HG03097 (cell line): Measurements from ENCODE around the gene PHLPP2.

Source experiments
- ATAC-seq: cut with Tn5 transposase; IDR thresholded peaks from one replicate; pipeline ENCODE4 v1.9.1; 2021; ENCODE audit not compliant: unreplicated experiment, low FRiP score

Gene PHLPP2

DNA sequence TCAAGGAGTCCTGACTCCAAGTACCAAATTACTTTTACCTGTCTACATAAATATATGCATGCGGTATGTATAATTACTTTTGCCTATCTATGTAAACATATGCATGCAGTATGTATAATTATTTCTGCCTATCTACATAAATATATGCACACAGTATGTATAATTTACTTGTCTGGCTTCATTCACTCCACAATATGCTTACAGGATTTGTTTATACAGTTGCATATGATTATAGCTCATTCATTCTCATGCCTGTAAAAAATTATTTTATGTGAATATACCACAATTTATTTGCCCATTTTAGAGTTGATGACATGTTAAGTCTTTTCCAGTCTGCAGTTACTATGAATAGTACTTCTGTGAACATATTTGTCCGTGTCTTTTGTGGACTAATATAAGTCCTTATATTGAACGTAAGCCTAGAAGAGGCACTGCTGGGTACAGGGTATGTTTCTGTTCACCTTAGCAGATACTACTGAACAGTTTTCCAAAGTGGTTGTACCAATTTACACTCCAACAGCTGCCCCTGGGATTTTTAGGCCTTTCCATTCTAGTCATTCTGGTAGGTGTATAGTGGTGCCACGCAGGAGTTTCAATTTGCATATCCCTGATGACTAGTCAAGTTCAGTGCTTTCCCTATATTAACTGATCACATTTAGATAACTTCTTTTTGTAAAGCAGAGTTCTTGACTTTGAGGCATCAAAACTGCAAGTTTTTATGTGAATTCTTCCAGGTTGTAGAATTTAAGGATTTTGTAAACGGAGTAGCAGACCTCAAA, 51.5 kb downstream of the PHLPP2 start:
- no peak for ATAC-seq

DNA sequence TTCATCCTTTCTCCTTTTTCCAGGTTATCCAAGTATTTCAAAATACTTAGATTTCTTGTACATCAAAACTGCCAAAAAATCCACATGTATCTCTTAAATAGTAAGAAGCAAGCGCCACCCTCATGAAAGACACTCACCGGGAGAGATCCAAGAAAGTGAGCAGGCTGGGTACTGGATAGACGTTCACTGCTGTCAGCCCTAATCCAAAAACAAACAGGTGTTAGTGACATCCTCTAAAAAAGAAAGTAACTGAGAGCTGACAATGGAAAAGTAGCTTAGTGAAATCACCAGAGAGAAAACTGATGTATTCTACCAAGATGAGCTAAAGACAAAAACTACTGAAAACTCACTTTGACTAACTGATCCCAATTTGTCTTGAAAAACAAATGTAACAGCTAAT, 52.4 kb downstream of the PHLPP2 start:
- ATAC-seq, result no peak

DNA sequence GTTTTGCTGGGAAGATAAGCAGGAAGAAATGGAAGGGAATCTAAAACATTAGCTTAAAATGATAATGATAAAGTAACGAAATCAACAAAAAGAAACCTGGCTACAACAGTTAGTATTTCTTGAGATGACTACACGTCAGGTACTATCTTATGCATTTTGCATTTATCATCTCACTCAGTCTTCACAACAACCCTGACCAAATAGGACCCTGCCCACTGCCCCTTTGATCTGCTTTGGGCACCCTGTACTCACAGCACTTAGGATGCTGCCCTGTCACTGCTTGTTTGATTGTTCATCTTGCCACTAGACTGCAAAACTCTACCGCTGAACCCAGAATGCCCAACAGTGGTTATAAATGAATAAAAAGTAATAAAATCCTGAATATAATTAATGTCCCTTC, 53.3 kb downstream of the PHLPP2 start:
- no peak for ATAC-seq

DNA sequence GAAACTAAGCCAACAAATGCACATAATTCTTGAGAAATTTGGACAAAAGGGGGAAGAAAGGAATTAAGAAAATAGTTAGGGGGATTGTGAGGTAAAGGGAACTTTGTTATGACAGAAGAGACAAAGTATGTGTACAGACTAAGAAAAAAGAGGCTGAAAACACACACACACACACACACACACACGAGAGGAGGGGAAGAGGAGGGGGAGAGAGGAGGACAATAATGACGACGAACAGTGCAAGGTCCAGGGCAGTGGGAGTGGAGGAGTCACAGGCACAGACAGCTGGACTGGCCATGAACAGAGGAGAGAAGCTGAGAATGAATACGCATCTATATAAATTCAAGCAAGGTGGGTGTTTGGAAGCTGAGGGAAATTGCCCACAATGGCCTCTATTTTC, 54.0 kb downstream of the PHLPP2 start:
- ATAC-seq, result no peak

DNA sequence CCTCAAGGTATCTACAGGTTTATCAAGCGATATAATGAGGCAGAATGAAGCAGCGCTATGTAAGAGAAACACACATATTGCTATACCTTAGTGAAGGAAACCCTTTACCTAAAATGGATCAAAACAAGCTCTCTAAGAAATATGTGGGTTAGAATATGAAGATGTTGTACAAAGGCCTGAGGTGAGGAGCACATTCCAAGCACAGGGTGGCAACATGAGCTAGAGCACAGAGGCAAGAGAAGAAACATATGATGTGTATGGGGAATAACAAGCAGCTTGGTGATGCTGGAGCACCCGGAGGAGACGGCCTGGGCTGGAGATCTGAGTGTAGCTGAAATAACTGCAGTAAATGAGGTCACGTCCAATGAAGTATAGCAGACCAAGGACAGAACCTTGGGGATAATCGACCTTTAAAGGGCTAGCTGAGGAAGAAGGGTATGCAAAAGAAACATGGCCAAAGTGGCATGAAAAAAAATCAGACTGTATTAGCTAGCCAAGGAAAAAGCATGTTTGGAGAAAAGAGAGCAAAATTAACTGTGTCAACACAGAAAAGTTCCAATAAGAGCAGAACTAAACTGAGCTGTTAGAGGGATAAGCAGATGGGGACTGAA, 54.5 kb downstream of the PHLPP2 start:
- ATAC-seq, result no peak

DNA sequence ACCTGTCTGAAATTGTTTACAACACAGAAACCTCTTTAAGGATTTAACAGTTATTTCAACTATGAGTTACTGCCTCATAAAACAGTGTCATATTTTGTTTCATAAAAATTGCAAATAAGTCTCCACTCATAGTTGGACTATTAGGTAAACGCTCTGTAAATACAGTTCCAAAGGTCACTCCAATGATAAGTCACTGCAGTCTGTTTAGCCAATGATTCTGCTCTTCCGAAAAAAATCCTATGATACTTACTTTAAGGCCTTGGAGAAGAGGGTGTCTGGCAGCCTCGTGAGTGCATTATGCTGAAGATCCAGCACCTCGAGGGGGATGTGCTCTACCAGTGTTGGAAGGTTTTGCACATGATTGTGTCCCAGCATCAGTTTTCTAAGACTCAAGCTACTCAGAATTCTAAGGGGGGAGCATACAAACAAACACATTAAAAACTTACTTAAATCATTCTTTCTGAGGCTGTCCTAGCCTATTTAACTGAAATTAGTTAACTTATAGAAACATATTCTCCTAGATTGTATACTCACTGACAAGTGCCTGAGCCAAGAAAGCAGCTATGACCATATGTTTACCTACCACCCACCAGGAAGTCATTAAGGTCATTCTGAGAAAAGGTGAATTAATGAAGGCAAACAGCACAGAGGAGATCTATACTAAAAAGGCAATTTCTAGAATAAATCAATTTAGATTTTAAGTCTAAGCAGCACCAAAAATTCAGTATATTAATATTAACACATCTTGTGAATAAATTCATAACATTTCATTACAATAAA, 57.4 kb downstream of the PHLPP2 start:
- no peak for ATAC-seq

DNA sequence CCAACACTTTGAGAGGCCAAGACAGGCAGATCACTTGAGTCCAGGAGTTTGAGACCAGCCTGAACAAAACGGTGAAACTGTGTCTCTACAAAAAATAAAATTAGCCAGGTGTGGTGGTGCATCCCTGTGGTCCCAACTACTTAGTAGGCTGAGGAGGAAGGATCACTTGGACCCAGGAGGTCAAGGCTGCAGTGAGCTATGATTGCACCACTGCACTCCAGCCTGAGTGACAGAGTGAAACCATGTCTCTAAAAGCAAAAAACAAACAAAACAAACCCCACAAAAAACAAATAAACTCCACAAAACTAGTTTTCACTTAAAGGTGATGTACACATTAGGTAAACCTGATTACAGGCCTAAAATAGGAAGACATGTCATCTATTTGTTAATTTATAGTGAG, 58.2 kb downstream of the PHLPP2 start:
- ATAC-seq, result no peak

DNA sequence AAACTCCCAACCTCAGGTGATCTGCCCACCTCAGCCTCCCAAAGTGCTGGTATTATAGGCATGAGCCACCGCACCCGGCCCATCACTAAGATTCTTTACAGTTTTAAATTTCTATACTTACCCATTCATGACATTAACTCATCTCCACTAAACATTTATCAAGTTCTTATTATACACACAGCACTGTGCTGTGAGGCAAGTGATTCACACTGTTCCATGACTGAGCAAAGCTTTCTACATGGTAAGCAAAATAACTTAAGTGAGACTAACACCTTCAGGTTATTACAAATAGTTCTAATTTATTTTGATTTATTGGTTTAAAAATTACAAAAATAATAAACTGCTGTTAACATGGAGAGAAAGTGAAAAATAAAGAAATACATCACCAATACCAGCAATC, 65.0 kb downstream of the PHLPP2 start:
- ATAC-seq, result no peak

DNA sequence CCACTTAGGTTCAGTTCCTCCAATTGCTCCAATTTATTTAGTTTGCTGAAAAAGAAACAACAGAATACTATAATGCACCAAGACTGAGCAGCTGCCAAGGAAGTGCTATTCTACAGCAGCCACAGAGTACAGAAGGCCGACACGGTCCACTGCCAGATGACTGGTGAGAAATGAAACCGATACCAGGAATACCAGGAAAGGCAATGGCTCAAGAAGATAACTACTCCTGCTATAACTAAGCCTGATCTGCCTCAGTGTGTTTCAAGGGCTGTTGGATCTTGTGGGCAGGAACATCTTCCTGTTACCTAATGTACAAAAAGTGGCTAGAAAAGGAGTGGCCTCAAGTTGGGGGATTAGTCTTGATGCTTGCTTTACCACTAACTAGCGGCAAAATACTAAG, 65.7 kb downstream of the PHLPP2 start:
- ATAC-seq, result no peak

DNA sequence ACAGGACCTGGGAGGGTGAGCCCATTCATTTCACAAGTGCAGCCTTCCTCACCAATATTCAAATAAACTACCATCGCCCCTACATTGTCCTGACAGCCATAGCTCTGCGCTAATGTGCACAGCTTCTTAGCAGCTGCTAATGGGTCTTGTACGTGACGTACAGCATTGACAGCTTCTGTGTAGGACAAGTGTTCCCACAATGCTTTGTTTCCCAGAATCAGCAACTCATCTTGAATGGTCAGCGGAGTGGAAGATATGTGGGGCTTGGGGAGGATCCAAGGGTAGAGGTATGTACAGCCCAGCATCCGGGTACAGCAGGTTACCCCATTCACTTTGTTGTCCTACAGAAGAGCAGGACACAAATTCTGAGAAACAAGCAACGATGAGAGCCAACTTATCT, 74.8 kb downstream of the PHLPP2 start:
- no peak for ATAC-seq

DNA sequence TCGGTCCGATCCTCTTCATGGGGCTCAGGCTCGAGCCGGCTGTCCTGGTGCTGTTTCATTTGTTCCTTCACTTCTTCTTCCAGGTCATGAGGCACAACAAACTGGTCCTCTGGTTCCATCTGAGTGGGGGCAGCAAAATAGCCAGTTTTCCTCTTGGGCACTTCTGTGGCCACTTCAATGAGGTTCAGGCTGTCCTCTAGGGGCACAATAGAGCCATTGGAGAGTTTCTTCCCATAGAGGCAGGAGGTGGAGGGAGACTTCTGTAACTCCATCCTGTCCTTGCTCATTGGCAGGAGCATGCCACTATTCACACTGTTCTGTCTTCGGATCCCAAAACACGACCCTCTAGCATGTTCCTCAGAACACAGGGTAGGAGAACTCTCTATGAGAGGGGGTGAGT, 75.6 kb downstream of the PHLPP2 start:
- ATAC-seq, result no peak

DNA sequence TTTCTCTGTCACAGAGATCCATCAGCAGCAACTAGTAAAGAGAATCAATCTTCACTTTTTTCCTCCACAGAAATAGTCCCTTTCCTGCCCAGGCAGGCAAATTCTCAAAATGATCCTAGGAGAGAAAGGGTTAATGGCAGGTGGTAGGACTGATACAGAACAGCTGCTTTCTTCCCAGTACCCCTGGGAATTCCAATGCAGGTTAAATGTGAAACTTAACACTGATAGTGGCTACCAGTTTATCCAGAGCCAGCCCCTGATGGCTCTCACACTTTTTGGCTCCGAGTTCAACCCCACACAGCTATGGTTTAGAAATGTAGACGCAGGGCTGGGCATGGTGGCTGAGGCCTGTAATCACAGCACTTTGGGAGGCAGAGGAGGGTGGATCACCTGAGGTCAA, 76.3 kb downstream of the PHLPP2 start:
- ATAC-seq, result no peak

DNA sequence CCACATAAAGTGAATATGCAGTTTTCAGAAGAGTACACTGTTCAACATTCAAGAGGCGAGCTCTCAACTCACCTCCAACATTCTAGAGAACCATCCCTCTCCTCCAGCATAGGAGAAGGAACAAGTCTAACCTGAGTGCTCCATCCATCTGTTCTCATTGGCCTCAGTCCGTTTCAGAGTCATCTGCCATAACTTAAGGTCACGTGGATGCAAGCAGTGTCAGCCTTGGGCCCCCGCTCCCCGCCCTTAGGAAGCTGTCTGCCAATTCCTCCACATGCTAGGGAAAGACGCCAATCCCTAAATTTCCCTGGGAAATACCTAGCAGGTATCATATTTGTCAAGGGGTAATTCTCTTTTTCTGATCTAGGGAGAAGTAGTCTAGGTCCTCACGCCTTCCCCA, 77.1 kb downstream of the PHLPP2 start:
- no peak for ATAC-seq

DNA sequence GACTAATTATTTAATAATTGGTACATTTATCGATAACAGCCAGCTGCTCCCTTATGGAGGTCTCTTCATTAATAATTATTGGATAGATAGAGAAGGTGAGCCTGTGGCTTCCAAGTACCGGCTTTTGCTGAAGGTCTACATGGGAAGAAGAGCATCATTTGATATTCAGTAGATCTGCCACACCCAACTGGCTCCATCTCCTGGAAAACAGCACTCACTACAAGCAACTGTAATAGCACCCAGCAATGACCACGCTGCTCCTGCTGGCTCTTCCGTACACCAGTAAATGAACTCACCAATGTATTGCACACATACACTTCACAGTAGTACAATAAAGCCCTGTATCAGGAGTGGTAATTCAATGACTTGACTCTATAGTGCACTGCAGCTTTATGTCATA, 79.1 kb downstream of the PHLPP2 start:
- ATAC-seq, result no peak

DNA sequence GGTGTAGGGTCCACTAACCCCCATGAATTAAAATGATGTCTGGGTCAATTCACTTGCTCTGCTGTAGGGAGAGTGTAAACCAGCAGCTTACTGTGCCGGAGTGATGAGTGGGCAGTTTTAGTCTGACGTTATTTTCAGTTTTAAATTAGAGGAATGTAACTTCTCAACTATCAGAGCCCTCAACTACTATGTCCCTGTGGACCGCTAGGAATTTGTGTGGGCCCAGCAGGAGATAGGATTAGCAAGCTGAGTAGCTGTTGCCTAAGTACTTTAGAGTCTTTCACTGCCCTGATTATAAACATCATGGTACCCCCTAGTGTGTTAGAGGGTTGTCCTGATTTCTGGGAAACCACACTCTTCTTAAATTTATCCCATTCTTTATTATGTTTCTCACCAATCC, 87.1 kb downstream of the PHLPP2 start:
- no peak for ATAC-seq

DNA sequence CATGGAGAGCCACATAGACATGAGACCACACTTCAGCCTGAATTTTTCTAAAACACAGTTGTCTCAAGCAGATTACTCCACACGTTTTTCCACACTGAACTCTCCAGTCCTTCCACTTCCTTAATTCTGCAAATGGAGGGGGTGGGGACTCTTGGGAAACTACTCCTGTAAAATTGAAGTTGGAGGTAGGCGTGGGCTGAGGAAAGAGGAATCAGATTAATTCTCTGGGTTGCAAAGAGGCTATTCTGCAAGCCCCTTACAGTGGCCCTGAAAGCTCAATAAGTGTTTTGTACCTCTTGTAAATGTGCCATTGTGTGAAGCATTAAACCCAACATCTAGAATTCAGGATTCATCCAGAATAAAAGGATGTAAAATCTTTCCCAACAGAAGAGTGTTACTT, 88.9 kb downstream of the PHLPP2 start:
- ATAC-seq, result no peak

DNA sequence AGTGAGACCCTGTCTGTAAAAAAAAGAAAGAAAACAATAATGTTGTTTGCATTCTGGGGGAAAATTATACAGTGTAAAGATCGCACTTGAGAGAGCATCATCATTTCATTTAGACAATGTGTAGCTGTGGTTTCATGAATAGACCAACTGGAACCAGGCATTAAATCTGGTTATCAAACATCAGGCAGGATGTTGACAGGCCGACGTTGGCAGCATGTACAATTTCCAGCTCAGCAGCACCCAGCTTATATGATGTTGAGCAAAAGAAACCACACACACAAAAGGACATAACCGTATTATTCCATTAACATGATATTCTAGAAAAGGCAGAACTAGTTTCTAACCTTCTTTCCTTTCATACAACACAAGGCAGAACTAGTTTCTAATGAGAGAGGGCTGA, 92.7 kb downstream of the PHLPP2 start:
- no peak for ATAC-seq

DNA sequence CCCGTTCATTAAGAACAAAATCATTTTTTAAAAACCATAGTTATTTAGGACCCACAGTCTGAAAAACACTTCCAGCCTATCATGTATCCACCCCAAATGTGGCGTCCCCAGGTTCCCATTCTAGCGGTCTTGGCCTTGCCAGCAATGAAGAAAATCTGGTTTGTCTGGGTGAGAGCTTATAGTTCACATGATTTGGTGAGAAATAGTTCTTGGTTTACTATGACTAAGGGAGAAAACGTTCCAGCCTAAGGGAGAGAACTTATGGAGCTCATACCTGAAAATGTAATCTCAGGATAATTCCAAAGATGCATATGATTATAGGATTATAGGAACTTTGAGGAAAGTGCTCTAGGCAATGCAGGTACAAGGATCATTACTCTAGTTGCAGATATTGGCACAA, 93.7 kb downstream of the PHLPP2 start:
- no peak for ATAC-seq

DNA sequence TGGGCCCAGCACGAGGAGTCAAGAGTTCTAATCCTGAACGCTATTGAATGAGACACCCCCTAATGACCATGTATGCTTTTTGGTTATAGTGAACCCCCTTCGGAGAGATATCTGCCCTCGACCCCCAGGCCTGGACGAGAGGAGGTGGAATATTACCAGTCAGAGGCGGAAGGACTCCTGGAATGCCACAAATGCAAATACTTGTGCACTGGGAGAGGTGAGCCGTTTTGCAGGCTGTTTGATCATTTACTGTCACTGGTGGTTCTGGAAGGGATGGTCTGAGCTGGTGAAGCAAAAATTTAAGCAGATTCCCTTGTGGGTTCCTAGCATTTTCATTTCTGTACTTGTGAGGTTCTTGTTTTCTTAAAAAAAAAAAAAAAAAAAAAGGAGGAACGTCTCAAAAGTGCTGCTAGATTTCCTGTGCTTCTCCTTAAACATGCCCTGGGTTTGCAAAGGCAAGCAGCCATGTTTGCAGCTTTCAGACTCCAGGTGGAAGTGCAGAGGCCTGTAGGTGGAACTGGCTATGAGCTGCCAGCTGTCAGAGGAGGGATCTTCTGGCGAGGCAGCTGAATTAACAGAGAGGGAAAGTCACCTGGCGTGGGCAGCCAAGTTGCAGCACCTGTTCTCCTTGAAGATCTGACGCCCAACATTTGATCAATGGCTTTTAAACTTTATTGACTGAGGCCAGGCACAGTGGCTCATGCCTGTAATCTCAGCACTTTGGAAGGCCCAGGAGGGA, 95.1 kb downstream of the PHLPP2 start:
- no peak for ATAC-seq

DNA sequence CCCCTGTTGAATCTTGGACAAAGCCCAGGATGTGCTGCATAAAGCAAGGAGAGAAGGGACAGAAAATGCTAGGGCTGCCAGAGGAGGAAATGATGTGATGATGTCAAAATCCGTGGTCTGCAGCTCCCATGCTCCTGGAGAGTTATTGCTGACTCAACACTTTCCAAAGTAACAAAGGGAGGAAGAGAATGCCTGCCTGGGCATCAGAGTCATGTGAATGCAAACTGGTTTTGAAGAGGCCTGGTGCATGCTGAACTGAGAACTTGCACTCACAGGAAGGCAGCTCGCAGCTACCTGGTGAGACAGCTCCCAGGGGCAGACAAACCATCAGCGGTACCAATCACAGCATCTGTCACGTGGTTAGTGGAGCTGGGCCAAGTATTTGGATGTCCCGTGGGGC, 95.7 kb downstream of the PHLPP2 start:
- ATAC-seq, result no peak

DNA sequence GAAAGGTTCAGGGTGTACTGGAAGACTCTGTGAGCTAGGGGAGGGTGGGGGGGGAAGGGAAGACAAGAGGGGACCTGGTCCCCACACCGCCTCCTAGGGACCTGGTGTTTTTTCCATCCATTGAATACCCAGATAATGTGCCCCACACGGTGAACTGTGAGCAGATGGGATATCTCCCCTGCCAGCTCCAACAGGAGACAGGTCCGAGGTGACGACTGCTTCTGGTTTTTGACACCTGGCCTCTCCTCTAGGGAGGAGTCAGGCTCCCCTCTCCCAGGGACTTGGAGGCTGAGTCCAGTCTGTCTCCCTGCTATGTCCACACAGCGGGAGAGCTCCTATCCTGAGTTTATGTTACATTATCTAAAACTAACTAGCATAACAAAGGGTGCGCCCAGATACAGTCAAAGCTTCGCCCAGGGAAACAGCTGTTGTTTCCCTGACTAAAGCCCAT, 96.7 kb downstream of the PHLPP2 start:
- ATAC-seq, result no peak
